Liver (tissue), 9 donors: Measurements from ENCODE around the gene FAM107A. TPM values are rescaled to one million over a fixed set of nuclear protein-coding genes. Genes with fewer than 3 reads are reported as not detected.
A peak's percentile ranks its signal among the peaks of the same experiment; 100 is the strongest.

Source experiments
- DNase-seq: peaks from one replicate; pipeline ENCODE4 v3.0.0-alpha.2; 2017; ENCODE audit warnings: low spot score
- H3K27ac ChIP-seq, 2 donors: one replicate each; pipeline ENCODE4 v1.7.0; 2013; ENCODE audit warnings: inconsistent platforms in 2 of 2, low read length in 2 of 2, control low read depth in 1 of 2, low read depth in 1 of 2, mild to moderate bottlenecking in 1 of 2
- H3K27me3 ChIP-seq, 4 donors: one replicate each; pipeline versions ENCODE4 v1.6.1 to v1.7.0; 2013; ENCODE audit warnings: low read length in 3 of 4, inconsistent platforms in 1 of 4, mild to moderate bottlenecking in 1 of 4, moderate library complexity in 1 of 4; ENCODE audit not compliant: control insufficient read depth in 4 of 4, insufficient read depth in 4 of 4
- H3K36me3 ChIP-seq, 4 donors: one replicate each; pipeline versions ENCODE4 v1.6.1 to v1.7.0; 2013; ENCODE audit warnings: low read length in 3 of 4, mild to moderate bottlenecking in 3 of 4, low read depth in 1 of 4, moderate library complexity in 1 of 4; ENCODE audit not compliant: control insufficient read depth in 4 of 4, insufficient read depth in 3 of 4
- H3K4me1 ChIP-seq, 4 donors: one replicate each; pipeline versions ENCODE4 v1.6.1 to v1.7.0; 2013; ENCODE audit warnings: low read length in 3 of 4, mild to moderate bottlenecking in 3 of 4, moderate library complexity in 1 of 4; ENCODE audit not compliant: control insufficient read depth in 4 of 4, insufficient read depth in 4 of 4
- H3K4me3 ChIP-seq, 3 donors: one replicate each; pipeline versions ENCODE4 v1.6.1 to v1.7.0; 2013; ENCODE audit warnings: low read length in 3 of 3, control low read depth in 1 of 3, low read depth in 1 of 3, mild to moderate bottlenecking in 1 of 3
- H3K9ac ChIP-seq, 2 donors: one replicate each; pipeline ENCODE4 v1.7.0; 2013; ENCODE audit warnings: low read length in 2 of 2, mild to moderate bottlenecking in 2 of 2, moderate library complexity in 2 of 2, control low read depth in 1 of 2, low read depth in 1 of 2
- H3K9me3 ChIP-seq, 4 donors: one replicate each; pipeline versions ENCODE4 v1.6.1 to v1.7.0; 2013; ENCODE audit warnings: low read length in 3 of 4; ENCODE audit not compliant: control insufficient read depth in 4 of 4
- CTCF ChIP-seq: fragments of 150-350 bp; IDR thresholded peaks from 2 replicates; pipeline ENCODE4 v1.5.1; 2017; ENCODE audit warnings: improper control_type of control experiment, low read depth, low read length; ENCODE audit not compliant: missing input control
- EGR1 ChIP-seq, 2 donors: IDR thresholded peaks; 2 replicates each; pipeline ENCODE4 v1.6.1; 2016 to 2018; ENCODE audit warnings: antibody characterized with exemption in 2 of 2, low read depth in 2 of 2
- FOXA1 ChIP-seq: IDR thresholded peaks from 2 replicates; pipeline ENCODE4 v1.6.1; 2016; ENCODE audit warnings: antibody characterized with exemption
- FOXA2 ChIP-seq: IDR thresholded peaks from 2 replicates; pipeline ENCODE4 v1.6.1; 2016; ENCODE audit warnings: antibody characterized with exemption
- GABPA ChIP-seq, 2 donors: IDR thresholded peaks in 1 of 2; conservative IDR thresholded peaks in 1 of 2; 2 replicates each; pipeline ENCODE4 v1.6.1; 2016; ENCODE audit warnings: antibody characterized with exemption in 2 of 2, mild to moderate bottlenecking in 1 of 2, moderate library complexity in 1 of 2
- HNF4A ChIP-seq, 2 donors: conservative IDR thresholded peaks; 2 replicates each; pipeline ENCODE4 v1.6.1; 2016; ENCODE audit warnings: antibody characterized with exemption in 2 of 2, mild to moderate bottlenecking in 2 of 2
- HNF4G ChIP-seq: IDR thresholded peaks from 2 replicates; pipeline ENCODE4 v1.6.1; 2016; ENCODE audit warnings: antibody characterized with exemption
- JUND ChIP-seq, 2 donors: IDR thresholded peaks; 2 replicates each; pipeline ENCODE4 v1.6.1; 2016; ENCODE audit warnings: antibody characterized with exemption in 2 of 2
- NR2F2 ChIP-seq: IDR thresholded peaks from 2 replicates; pipeline ENCODE4 v1.6.1; 2016; ENCODE audit warnings: antibody characterized with exemption
- RAD21 ChIP-seq, 2 donors: IDR thresholded peaks; 2 replicates each; pipeline ENCODE4 v1.6.1; 2016; ENCODE audit warnings: antibody characterized with exemption in 2 of 2, mild to moderate bottlenecking in 2 of 2
- RXRA ChIP-seq, 2 donors: IDR thresholded peaks; 2 replicates each; pipeline ENCODE4 v1.6.1; 2017 to 2018; ENCODE audit warnings: antibody characterized with exemption in 2 of 2, mild to moderate bottlenecking in 1 of 2
- SP1 ChIP-seq: IDR thresholded peaks from 2 replicates; pipeline ENCODE4 v1.6.1; 2018; ENCODE audit warnings: antibody characterized with exemption, mild to moderate bottlenecking
- TAF1 ChIP-seq: conservative IDR thresholded peaks from 2 replicates; pipeline ENCODE4 v1.6.1; 2016; ENCODE audit warnings: antibody characterized with exemption, mild to moderate bottlenecking
- YY1 ChIP-seq: IDR thresholded peaks from 2 replicates; pipeline ENCODE4 v1.6.1; 2016; ENCODE audit warnings: antibody characterized with exemption, mild to moderate bottlenecking
- WGBS: extraction: QIAGEN DNeasy Blood & Tissue Kit; methylation state at CpG from one replicate; pipeline ENCODE4 v1.1.7; 2013; 5-methylcytosine and 5-hydroxymethylcytosine counted together
- polyA plus RNA-seq, 2 donors: library from polyadenylated mRNA; stranded (reverse) in 1 of 2; unstranded in 1 of 2; fragments of 200-250 nt in 1 of 2; fragments of >200 nt in 1 of 2; fragmentation: Nextera tagmentation in 1 of 2; extraction: Ambion mirVana in 1 of 2; gene quantifications; one replicate each; pipeline versions ENCODE4 v1.2.1 to v1.2.3, GENCODE V29; 2013 to 2015
- total RNA-seq, 2 donors: library from RNA; depleted of rRNA; stranded (reverse); fragments of >200 nt; gene quantifications; one replicate each; pipeline ENCODE4 v1.2.3, GENCODE V29; 2014
- TF ChIP-seq, protein P1 (sequence below): IDR thresholded peaks from 2 replicates; pipeline ENCODE4 v1.6.1; 2016; ENCODE audit warnings: antibody characterized with exemption
- TF ChIP-seq, protein P2 (sequence below): IDR thresholded peaks from 2 replicates; pipeline ENCODE4 v1.6.1; 2016; ENCODE audit warnings: antibody characterized with exemption
- TF ChIP-seq, protein P3 (sequence below): IDR thresholded peaks from 2 replicates; pipeline ENCODE4 v1.6.1; 2016; ENCODE audit warnings: antibody characterized with exemption
- TF ChIP-seq, protein P4 (sequence below): IDR thresholded peaks from 2 replicates; pipeline ENCODE4 v1.6.1; 2016; ENCODE audit warnings: antibody characterized with exemption, mild to moderate bottlenecking
- donor health status: healthy.
- donor health status: healthy.
- donor health status: healthy.
- donor health status: healthy.
- donor health status: healthy.

The FAM107A gene
- total and polyA plus RNA-seq, 4 donors, result 0.05 to 4.7 (median 1.4) TPM

DNA sequence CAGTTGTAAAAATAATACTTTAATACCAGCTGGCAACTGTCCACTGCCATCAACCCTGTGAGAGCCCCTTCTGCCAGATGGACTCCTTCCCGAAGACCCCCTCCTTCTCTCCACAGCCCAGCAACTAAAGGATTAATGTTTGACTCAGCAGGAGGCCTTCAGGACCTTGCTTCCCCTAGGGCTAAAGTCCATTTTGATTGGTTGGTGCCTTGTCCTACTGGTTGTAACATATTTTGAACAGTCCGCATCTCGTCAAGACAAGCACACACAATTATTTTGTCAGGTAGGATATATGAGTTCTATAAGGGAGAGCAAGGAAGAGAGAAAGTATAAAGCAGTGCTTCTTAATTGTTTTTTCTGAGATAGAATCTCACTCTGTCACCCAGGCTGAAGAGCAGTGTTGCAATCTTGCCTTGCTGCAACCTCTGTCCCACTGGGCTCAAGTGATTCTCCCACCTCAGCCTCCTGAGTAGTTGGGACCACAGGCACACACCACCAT, 58.9 kb downstream of the FAM107A start:
- 15% methylated on average over 3 of the region's 3 CpGs for WGBS
- no peaks in the 10 kb centered on the region for H3K9me3 ChIP-seq
- H3K27me3 ChIP-seq, result no peaks in the 10 kb centered on the region
- no peak overlapping the region for H3K4me3 ChIP-seq
- peaks cover 30 to 52% (median 46%) of the 10 kb centered on the region in 4 donors for H3K4me1 ChIP-seq
- no peak for DNase-seq
- no peak overlapping the region for H3K9ac ChIP-seq
- H3K36me3 ChIP-seq, result peaks cover 2 to 41% (median 24%) of the 10 kb centered on the region in 4 donors
- H3K27ac ChIP-seq, result peak overlapping the region; percentile 95
- no peak for TF ChIP-seq NR2F2
- TF ChIP-seq, protein P1, sequence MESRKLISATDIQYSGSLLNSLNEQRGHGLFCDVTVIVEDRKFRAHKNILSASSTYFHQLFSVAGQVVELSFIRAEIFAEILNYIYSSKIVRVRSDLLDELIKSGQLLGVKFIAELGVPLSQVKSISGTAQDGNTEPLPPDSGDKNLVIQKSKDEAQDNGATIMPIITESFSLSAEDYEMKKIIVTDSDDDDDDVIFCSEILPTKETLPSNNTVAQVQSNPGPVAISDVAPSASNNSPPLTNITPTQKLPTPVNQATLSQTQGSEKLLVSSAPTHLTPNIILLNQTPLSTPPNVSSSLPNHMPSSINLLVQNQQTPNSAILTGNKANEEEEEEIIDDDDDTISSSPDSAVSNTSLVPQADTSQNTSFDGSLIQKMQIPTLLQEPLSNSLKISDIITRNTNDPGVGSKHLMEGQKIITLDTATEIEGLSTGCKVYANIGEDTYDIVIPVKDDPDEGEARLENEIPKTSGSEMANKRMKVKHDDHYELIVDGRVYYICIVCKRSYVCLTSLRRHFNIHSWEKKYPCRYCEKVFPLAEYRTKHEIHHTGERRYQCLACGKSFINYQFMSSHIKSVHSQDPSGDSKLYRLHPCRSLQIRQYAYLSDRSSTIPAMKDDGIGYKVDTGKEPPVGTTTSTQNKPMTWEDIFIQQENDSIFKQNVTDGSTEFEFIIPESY, result no peak
- TF ChIP-seq HNF4A (conservative IDR thresholded peaks at IDR 0.05), result peak; percentile 89 to 92
- no peak for TF ChIP-seq CTCF
- peak; percentile 52 for TF ChIP-seq HNF4G
- TF ChIP-seq EGR1 (IDR thresholded peaks at IDR 0.05; ENCODE audit: low read depth in 2 of 2), result no peak
- TF ChIP-seq TAF1, result no peak
- TF ChIP-seq, protein P2, sequence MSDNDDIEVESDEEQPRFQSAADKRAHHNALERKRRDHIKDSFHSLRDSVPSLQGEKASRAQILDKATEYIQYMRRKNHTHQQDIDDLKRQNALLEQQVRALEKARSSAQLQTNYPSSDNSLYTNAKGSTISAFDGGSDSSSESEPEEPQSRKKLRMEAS, result peak; percentile 32
- no peak for TF ChIP-seq FOXA1
- TF ChIP-seq FOXA2, result no peak
- TF ChIP-seq YY1, result peak; percentile 16
- TF ChIP-seq, protein P3, sequence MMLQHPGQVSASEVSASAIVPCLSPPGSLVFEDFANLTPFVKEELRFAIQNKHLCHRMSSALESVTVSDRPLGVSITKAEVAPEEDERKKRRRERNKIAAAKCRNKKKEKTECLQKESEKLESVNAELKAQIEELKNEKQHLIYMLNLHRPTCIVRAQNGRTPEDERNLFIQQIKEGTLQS, result no peak
- TF ChIP-seq RAD21 (IDR thresholded peaks at IDR 0.05), result no peak
- TF ChIP-seq JUND (IDR thresholded peaks at IDR 0.05), result peak in 1 of 2 donors; percentile 48
- TF ChIP-seq RXRA (IDR thresholded peaks at IDR 0.05), result peak; percentile 63 to 74
- no peak for TF ChIP-seq GABPA (IDR thresholded peaks at IDR 0.05 in 1 of 2, conservative IDR thresholded peaks at IDR 0.05 in 1 of 2)
- TF ChIP-seq SP1, result peak; percentile 71
- TF ChIP-seq, protein P4, sequence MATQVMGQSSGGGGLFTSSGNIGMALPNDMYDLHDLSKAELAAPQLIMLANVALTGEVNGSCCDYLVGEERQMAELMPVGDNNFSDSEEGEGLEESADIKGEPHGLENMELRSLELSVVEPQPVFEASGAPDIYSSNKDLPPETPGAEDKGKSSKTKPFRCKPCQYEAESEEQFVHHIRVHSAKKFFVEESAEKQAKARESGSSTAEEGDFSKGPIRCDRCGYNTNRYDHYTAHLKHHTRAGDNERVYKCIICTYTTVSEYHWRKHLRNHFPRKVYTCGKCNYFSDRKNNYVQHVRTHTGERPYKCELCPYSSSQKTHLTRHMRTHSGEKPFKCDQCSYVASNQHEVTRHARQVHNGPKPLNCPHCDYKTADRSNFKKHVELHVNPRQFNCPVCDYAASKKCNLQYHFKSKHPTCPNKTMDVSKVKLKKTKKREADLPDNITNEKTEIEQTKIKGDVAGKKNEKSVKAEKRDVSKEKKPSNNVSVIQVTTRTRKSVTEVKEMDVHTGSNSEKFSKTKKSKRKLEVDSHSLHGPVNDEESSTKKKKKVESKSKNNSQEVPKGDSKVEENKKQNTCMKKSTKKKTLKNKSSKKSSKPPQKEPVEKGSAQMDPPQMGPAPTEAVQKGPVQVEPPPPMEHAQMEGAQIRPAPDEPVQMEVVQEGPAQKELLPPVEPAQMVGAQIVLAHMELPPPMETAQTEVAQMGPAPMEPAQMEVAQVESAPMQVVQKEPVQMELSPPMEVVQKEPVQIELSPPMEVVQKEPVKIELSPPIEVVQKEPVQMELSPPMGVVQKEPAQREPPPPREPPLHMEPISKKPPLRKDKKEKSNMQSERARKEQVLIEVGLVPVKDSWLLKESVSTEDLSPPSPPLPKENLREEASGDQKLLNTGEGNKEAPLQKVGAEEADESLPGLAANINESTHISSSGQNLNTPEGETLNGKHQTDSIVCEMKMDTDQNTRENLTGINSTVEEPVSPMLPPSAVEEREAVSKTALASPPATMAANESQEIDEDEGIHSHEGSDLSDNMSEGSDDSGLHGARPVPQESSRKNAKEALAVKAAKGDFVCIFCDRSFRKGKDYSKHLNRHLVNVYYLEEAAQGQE, result no peak
